ENCODE data around the gene TLL2.
A peak's percentile ranks its signal among the peaks of the same experiment; 100 is the strongest.

Gene TLL2

GRCh38 chr10:96352582-96352981, 161.1 kb downstream of the TLL2 start:
- H3K9me3 Mint-ChIP-seq: no peaks in the 10 kb centered on the region
- H3K4me3 Mint-ChIP-seq: no peak overlapping the region
- H3K4me1 Mint-ChIP-seq: no peaks in the 10 kb centered on the region
- DNase-seq (no peak), ATAC-seq (no peak)
- H3K27me3 Mint-ChIP-seq: peaks cover 1% of the 10 kb centered on the region
- H3K27ac Mint-ChIP-seq: no peak overlapping the region

DNA sequence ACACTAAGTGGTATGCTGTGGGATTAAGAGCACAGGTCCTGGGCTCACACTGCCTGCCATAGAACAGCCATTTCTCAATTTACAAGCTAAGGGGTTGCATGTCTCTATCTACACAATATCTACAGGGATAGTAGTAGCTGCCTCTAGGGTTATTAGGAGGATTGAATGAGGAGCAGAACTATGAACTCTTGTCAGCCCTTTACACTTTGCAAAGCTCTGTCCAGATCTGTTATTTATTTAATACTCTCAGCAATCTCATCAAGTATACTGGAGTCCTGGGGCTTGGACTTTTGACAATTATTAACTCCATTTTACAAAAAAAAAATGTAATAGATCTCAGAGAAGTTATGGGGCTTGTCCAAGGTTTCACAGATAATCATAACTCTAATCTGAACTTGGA, 161.7 kb downstream of the TLL2 start:
- H3K4me3 Mint-ChIP-seq: no peak overlapping the region
- no peaks in the 10 kb centered on the region for H3K4me1 Mint-ChIP-seq
- peaks cover 7% of the 10 kb centered on the region for H3K27me3 Mint-ChIP-seq
- ATAC-seq: no peak
- no peak for DNase-seq
- no peak overlapping the region for H3K27ac Mint-ChIP-seq
- no peaks in the 10 kb centered on the region for H3K9me3 Mint-ChIP-seq

DNA sequence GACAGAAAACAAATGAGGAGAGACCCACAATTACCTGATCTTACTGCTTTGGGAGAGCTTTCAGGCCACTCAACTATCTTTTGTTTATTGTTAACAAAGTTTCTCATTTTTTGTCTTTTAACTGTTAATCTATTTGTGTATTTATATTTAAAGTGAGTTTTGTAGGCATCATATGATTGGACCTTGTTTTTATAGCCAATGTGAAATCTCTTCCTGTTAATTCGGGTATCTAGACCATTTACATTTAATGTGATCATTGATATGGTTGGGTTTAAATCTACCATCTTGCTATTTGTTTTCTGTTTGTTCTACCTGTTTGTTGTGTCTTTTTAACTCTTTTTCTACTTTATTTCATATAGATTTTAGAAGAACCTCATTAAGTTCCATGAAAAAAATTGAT, 167.4 kb downstream of the TLL2 start:
- no peak for ATAC-seq
- Mint-ChIP-seq H3K27me3 (peaks cover 24% of the 10 kb centered on the region), H3K27ac (no peak overlapping the region), H3K9me3 (peaks cover 7 to 17% of the 10 kb centered on the region in 2 donors), H3K4me1 (peaks cover 9% of the 10 kb centered on the region), H3K4me3 (no peak overlapping the region)
- no peak for DNase-seq

- H3K9me3 Mint-ChIP-seq: peaks cover 7 to 17% of the 10 kb centered on the region in 2 donors
- H3K4me3 Mint-ChIP-seq: no peak overlapping the region
- no peak overlapping the region for H3K27ac Mint-ChIP-seq
- DNase-seq (no peak), ATAC-seq (no peak)
- peaks cover 11% of the 10 kb centered on the region for H3K4me1 Mint-ChIP-seq
- H3K27me3 Mint-ChIP-seq: peaks cover 24% of the 10 kb centered on the region
Observed at GRCh38 chr10:96345222-96345621, 168.5 kb downstream of the TLL2 start.

- no peak overlapping the region for H3K27ac Mint-ChIP-seq
- peaks cover 11% of the 10 kb centered on the region for H3K4me1 Mint-ChIP-seq
- DNase-seq (no peak), ATAC-seq (no peak)
- no peak overlapping the region for H3K4me3 Mint-ChIP-seq
- H3K27me3 Mint-ChIP-seq: peaks cover 24% of the 10 kb centered on the region
- peaks cover 7 to 17% of the 10 kb centered on the region in 2 donors for H3K9me3 Mint-ChIP-seq
Observed at GRCh38 chr10:96344178-96344577, 169.5 kb downstream of the TLL2 start.

- Mint-ChIP-seq H3K9me3 (peaks cover 7 to 17% of the 10 kb centered on the region in 2 donors), H3K4me1 (peaks cover 11% of the 10 kb centered on the region), H3K27me3 (peaks cover 21% of the 10 kb centered on the region), H3K27ac (no peak overlapping the region), H3K4me3 (no peak overlapping the region)
- no peak for ATAC-seq
- DNase-seq: no peak
Observed at GRCh38 chr10:96342402-96342801, 171.3 kb downstream of the TLL2 start.

DNA sequence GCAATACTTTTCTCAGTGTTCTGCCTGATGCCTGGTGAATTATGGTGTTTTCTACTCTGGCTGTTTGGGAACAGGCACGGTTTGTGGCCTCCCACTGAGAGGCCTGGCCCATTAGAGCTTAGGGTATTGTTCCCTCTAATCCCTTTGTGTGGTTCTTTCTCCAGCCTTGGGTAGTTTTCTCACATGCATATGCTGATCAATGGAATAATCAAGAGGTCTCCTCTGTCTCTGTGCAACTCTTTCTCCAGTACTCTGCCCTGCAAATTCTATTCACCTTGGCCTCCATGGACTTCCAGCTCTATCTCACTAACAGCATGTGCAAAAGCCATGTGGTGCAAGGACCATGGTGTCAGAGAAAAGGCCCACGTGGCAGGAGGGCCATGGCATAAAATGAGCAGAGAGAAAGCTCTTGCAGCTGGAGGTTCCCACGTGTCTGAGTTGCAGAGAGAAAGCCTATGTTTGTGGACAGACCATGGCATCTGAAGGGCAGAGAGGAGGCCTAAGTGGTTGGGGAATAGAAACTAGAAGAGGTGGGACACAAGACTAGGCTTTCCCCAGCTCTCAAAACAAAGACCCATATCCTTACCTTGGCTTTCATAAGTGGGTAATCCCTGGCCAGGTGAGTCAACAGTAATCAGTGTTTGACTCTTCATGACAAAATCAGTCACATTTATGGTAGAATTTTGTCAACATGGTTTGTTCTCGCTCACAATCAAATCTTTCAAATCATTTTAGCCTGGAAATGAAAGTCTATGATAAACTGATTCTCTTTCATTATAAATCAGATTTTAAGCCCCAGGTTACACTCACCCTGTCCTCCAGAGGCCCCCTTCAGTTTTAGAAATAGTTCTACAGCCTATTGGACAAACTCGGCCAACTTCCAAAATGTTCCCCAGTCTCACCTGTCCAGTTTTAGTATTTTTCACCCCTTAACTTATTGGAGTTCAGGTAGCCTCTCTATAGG, 172.2 kb downstream of the TLL2 start:
- DNase-seq (peak in 1 of 2 donors; percentile 43), ATAC-seq (peak; percentile 92)
- H3K4me1 Mint-ChIP-seq: peaks cover 11% of the 10 kb centered on the region
- H3K4me3 Mint-ChIP-seq: no peak overlapping the region
- H3K9me3 Mint-ChIP-seq: peaks cover 6 to 16% of the 10 kb centered on the region in 2 donors
- H3K27ac Mint-ChIP-seq: no peak overlapping the region
- peaks cover 16% of the 10 kb centered on the region for H3K27me3 Mint-ChIP-seq

GRCh38 chr10:96339956-96340904, 173.5 kb downstream of the TLL2 start:
- Mint-ChIP-seq H3K4me1 (peaks cover 11% of the 10 kb centered on the region), H3K27ac (no peak overlapping the region), H3K9me3 (peaks cover 0 to 4% of the 10 kb centered on the region in 2 donors), H3K27me3 (peaks cover 6% of the 10 kb centered on the region), H3K4me3 (no peak overlapping the region)
- peak; percentile 73 for ATAC-seq
- peak; percentile 50 to 72 for DNase-seq

DNA sequence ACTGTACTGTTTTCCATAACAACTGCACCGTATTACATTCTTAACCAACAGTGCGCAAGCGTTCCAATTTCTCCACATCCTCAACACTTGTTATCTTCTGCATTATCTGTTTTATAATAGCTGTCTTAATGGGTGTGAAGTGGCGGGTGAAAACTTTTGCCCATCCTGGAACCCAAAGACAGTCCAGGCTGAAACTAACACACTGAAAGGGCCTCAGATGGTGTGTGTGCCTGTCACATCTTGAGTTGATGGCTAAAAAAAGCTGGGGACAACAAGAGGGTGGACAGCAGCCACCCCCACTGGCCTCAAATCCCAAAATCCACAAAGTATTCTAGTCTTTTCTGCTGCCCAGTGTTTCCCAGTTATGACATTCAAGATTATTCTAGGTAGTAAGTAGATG, 174.3 kb downstream of the TLL2 start:
- Mint-ChIP-seq H3K27me3 (no peaks in the 10 kb centered on the region), H3K4me1 (peaks cover 11% of the 10 kb centered on the region), H3K4me3 (no peak overlapping the region), H3K27ac (no peak overlapping the region), H3K9me3 (no peaks in the 10 kb centered on the region)
- no peak for ATAC-seq
- DNase-seq: no peak

GRCh38 chr10:96338279-96338925, 175.3 kb downstream of the TLL2 start:
- H3K4me3 Mint-ChIP-seq: no peak overlapping the region

DNA sequence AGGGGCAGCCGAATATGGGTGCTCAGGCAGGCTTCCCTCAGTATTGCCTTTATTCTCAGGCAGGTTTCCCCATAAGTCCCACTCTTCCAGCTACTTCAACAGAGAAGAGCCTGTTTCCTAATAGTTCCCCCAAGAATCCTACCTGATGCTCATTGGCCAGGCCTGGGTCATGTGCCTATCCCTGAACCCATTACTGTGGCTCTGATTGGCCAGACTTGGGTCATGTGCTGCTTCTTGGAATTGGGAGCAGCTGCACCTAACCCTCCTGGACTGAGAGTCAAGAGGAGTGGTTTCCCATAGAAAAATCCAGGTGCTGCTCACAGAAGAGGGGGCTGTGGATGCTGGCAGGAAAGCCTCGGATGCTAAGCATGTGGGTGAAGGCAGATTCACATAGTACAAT, 176.6 kb downstream of the TLL2 start:
- Mint-ChIP-seq H3K4me1 (peaks cover 27% of the 10 kb centered on the region), H3K27ac (no peak overlapping the region), H3K4me3 (no peak overlapping the region), H3K27me3 (no peaks in the 10 kb centered on the region), H3K9me3 (no peaks in the 10 kb centered on the region)
- no peak for DNase-seq
- ATAC-seq: no peak

More at GRCh38 chr10:96338279-96338925, 175.3 kb downstream of the TLL2 start:
- H3K27ac Mint-ChIP-seq: peak overlapping the region in 1 of 2 donors; percentile 27
- H3K9me3 Mint-ChIP-seq: no peaks in the 10 kb centered on the region
- H3K27me3 Mint-ChIP-seq: no peaks in the 10 kb centered on the region
- no peak for DNase-seq
- ATAC-seq: no peak
- H3K4me1 Mint-ChIP-seq: peaks cover 15% of the 10 kb centered on the region

DNA sequence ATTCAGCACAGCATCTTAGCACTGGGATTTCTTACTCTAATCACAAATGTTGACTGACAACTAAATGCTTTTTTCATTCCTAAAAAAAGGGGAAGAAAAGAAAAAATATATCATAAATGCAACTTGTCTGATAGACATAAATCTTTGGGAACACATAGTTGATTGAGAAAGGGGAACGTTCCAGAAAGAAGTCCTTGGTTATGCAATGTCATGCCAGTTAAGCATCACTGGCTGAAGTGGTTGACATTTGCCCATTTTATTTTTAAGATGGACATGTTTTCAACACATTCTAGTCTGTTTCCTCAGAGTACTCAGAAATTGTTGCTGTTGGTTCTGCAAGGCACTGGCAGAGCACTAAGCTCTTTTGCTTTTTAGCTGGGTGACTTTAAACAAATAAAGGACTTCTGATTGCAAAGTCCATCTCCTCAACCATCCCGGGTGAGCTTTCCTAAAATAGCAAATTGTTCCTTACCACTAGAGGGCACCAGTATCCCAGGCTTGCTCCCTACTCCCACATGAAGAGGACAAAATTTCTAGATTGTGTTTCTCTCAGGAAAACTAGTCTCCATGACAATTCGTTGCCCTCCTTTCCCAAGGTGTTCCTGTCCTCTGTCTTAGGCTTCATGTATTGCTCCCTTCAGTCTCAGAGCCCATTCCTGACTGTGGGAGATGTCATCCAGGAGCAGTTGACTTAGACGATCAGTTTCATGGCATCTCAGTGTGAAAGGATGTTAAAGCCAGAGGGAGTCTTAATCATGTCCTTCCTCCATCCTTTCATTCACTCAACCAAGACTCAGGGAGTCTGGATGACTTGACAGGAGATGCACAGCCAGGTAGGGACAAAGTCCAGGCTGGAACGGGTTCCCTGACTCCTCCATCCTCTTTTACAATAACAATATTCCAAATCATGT, 178.9 kb downstream of the TLL2 start:
- DNase-seq (no peak), ATAC-seq (no peak)
- Mint-ChIP-seq H3K4me1 (peaks cover 17% of the 10 kb centered on the region), H3K9me3 (no peaks in the 10 kb centered on the region), H3K27me3 (no peaks in the 10 kb centered on the region), H3K4me3 (no peak overlapping the region), H3K27ac (no peak overlapping the region)

GRCh38 chr10:96333101-96333500, 180.6 kb downstream of the TLL2 start:
- Mint-ChIP-seq H3K27ac (no peak overlapping the region), H3K27me3 (peaks cover under 1% of the 10 kb centered on the region), H3K4me1 (peaks cover 17% of the 10 kb centered on the region), H3K4me3 (no peak overlapping the region), H3K9me3 (no peaks in the 10 kb centered on the region)
- ATAC-seq: no peak
- no peak for DNase-seq

DNA sequence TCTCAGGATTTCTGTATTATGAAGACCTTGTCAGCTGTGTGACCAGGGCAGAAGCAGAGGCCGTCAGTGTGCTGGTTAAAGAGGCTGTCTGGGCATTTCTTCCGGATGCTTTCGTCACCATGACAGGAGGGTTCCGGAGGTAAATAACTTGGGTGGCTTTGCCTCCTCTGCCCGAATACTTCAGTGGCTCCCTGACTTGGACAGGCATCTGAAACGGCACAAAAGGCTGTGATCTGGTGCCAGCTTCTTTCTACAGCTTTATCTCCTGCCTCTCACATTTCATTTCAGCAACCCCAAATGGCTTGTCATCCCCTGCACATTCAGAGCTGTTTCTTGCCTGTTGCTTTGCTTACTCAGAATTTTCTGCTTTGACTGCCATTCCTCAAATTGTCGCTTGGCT, 186.3 kb downstream of the TLL2 start:
- no peak overlapping the region for H3K27ac Mint-ChIP-seq
- peaks cover 19% of the 10 kb centered on the region for H3K27me3 Mint-ChIP-seq
- H3K4me1 Mint-ChIP-seq: peaks cover 4% of the 10 kb centered on the region
- no peaks in the 10 kb centered on the region for H3K9me3 Mint-ChIP-seq
- H3K4me3 Mint-ChIP-seq: no peak overlapping the region
- ATAC-seq (no peak), DNase-seq (no peak)

Data from stimulated activated naive CD8-positive, alpha-beta T cell treated with anti-CD3 and anti-CD28 coated beads, Interleukin-15, amount 100 ng/mL, for 72 hours (primary cell).